Measurements from ENCODE around the gene RUVBL2.

RUVBL2 gene

DNA sequence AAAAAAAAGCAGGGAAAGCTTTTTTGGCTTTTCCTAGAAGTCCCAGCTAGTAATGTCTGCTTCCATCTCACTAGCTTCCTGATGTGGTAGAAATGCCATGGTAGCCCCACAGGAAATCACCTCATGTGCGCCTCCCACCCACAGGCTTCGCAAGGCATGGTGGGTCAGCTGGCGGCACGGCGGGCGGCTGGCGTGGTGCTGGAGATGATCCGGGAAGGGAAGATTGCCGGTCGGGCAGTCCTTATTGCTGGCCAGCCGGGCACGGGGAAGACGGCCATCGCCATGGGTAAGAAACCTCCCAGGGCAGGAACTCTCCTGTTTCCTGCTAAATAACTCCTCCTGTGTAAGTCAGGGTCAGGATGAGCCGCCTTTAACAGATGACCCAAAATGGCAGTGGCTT is 10.4 kb downstream of the RUVBL2 start:
- TF ChIP-seq ZFX (IDR thresholded peaks at IDR 0.05): no peak
- TF ChIP-seq, protein P1, sequence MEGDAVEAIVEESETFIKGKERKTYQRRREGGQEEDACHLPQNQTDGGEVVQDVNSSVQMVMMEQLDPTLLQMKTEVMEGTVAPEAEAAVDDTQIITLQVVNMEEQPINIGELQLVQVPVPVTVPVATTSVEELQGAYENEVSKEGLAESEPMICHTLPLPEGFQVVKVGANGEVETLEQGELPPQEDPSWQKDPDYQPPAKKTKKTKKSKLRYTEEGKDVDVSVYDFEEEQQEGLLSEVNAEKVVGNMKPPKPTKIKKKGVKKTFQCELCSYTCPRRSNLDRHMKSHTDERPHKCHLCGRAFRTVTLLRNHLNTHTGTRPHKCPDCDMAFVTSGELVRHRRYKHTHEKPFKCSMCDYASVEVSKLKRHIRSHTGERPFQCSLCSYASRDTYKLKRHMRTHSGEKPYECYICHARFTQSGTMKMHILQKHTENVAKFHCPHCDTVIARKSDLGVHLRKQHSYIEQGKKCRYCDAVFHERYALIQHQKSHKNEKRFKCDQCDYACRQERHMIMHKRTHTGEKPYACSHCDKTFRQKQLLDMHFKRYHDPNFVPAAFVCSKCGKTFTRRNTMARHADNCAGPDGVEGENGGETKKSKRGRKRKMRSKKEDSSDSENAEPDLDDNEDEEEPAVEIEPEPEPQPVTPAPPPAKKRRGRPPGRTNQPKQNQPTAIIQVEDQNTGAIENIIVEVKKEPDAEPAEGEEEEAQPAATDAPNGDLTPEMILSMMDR (conservative IDR thresholded peaks at IDR 0.05): no peak
- H3K27ac ChIP-seq: no peak overlapping the region

DNA sequence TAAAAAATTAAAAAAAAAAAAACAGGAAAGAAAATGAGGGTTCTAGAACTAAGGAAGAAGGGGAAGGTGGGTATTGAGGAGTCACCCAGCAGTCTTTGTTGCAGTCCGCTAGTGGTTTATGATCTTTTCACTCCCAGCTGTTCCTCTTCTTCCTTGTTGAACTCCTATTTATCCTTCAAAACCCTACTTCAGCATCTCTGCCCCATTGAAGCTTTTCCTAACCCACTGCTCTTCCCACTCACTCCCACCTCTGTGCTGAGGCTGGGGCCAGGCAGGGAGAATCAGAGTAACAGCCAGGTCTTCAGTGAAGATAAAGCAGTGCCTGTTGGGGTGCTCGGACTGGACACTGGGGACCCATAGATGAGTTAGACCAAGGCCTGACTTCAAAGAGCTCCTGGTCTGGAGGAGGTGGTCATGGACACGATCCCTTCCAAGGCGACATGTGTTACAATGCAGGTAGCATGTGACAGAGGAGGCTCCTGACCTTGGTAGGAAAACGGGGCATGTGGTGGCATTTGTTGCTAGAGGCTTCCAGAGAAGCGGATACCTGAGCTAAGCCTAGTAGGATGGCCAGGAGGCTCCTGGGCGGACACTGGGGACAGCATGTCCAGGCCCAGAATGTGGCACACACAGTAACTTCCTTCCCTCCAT is 11.4 kb downstream of the RUVBL2 start:
- no peak overlapping the region for H3K27ac ChIP-seq
- no peak for TF ChIP-seq ZFX (IDR thresholded peaks at IDR 0.05)
- TF ChIP-seq, protein P1 (conservative IDR thresholded peaks at IDR 0.05): no peak

DNA sequence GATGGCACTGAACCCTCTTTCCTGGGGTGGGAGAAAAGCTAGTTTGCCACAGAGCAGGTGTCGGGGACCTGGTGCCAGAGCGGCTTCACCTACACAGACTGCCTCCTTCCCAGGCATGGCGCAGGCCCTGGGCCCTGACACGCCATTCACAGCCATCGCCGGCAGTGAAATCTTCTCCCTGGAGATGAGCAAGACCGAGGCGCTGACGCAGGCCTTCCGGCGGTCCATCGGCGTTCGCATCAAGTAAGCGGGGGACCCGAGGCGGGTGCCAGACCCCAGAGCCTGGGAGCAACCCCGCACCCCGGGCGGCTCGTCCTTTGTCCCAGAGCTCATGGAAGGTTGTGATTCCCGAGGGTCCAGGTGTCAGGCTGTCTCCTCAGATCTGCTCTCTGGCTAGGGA is 13.2 kb downstream of the RUVBL2 start:
- TF ChIP-seq, protein P1 (conservative IDR thresholded peaks at IDR 0.05): no peak
- no peak for TF ChIP-seq ZFX (IDR thresholded peaks at IDR 0.05)

DNA sequence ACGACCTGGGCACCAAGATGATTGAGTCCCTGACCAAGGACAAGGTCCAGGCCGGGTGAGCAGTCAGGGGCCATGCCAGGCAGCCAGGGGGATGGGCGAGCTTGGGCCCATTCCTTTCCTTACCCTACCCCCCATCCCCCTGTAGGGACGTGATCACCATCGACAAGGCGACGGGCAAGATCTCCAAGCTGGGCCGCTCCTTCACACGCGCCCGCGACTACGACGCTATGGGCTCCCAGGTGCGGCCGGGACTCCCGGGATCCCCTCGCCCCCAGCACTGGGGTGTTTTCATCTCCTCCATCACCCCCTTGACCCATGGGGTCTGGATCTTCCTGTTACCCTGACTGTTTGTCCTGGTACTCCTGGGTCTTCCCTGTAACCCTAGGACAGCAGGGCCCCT is 16.1 kb downstream of the RUVBL2 start:
- H3K27ac ChIP-seq: no peak overlapping the region
- TF ChIP-seq ZFX (IDR thresholded peaks at IDR 0.05): no peak
- TF ChIP-seq, protein P1 (conservative IDR thresholded peaks at IDR 0.05): no peak

More for the DNA sequence above, 13.2 kb downstream of the RUVBL2 start:
- H3K27ac ChIP-seq: no peak overlapping the region

DNA sequence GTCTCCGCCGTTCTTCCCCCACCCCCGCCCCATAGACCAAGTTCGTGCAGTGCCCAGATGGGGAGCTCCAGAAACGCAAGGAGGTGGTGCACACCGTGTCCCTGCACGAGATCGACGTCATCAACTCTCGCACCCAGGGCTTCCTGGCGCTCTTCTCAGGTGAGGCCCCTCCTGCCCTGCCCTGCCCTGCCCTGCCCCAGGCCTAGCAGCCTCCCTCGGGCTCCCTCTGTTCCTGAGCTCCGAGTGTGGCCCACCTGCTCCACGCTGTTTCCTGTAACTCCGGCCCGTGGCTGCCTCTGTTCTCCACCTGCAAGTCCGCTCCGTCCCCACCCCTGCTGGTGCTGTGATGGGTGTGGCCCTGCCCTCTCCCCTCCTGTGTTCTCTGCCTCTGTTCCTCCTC is 16.8 kb downstream of the RUVBL2 start:
- no peak overlapping the region for H3K27ac ChIP-seq
- TF ChIP-seq, protein P1 (conservative IDR thresholded peaks at IDR 0.05): no peak
- no peak for TF ChIP-seq ZFX (IDR thresholded peaks at IDR 0.05)

DNA sequence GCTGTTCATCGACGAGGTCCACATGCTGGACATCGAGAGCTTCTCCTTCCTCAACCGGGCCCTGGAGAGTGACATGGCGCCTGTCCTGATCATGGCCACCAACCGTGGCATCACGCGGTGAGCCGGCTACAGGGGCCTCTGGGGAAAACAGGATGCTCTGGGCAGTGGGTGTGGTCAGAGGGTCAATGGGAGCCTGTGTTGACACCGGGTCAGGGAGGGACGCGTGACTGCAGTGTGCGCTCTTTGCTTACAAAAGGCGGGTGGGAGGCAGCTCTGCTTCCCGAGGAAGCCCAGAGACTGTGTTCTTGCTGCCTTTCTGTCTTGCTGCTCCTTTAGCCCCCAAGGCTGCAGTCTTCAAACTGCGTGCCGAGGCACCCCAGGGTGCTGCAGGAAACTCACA is 17.5 kb downstream of the RUVBL2 start:
- no peak overlapping the region for H3K27ac ChIP-seq
- TF ChIP-seq ZFX (IDR thresholded peaks at IDR 0.05): no peak
- TF ChIP-seq, protein P1 (conservative IDR thresholded peaks at IDR 0.05): no peak

DNA sequence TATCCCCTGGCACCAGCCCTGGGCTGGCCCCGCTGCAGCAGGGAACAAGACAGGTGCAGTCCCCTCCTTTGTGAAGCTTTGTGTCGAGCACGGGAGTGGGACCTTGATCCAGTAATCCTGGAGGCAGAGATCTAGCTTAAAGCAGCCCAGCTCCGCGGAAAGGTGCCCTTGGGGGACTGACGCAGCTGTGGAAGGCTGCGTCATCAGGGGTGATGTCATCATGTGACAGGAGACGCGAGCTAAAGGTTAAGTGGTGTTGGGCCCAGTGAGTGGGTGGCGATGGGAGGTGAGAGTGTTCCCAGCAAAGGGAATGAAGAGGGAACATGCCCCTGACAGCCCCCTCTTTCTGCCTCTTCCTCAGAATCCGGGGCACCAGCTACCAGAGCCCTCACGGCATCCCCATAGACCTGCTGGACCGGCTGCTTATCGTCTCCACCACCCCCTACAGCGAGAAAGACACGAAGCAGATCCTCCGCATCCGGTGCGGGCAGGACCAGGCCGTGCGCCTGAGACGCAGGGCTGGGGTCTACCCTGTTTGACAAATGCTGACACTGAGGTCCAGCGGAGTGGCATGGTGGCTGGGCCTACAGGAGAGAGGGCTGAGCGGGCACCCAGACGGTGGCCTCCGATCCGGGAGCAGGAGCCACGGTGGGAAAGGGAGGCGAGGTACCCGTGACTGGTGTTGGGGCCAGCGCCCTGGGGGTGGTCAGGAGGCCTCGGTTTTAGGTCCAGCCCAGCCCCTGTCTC is 20.6 kb downstream of the RUVBL2 start:
- TF ChIP-seq ZFX (IDR thresholded peaks at IDR 0.05): no peak
- TF ChIP-seq, protein P1 (conservative IDR thresholded peaks at IDR 0.05): no peak
- no peak overlapping the region for H3K27ac ChIP-seq

All from C4-2B (cell line).